Keratinocyte (primary cell): Measurements from ENCODE around the gene EIF2S1. TPM values are rescaled to one million over a fixed set of nuclear protein-coding genes. Genes with fewer than 3 reads are reported as not detected.
"Not testable (repeated sequence)": the region's sequence is repeated elsewhere in the genome, so short reads cannot be mapped to it uniquely, and the experiment has no call there.

Experiments
- DNase-seq: peaks from one replicate; pipeline ENCODE4 v3.0.0-alpha.2; 2011; ENCODE audit warnings: low read depth, missing footprints, low spot score
- FAIRE-seq: peaks from 2 replicates; lab custom pipeline; 2011; peaks lifted over from hg19 to GRCh38; lab: Jason Lieb, UNC
- H2AFZ ChIP-seq: 2 replicates; pipeline ENCODE4 v1.6.0; 2012; ENCODE audit warnings: low read length, control low read depth, inconsistent platforms; ENCODE audit not compliant: control insufficient read depth
- H3K27ac ChIP-seq: 2 replicates; pipeline ENCODE4 v1.5.1; 2011; ENCODE audit warnings: low read length; ENCODE audit not compliant: control insufficient read depth, insufficient read depth
- H3K27me3 ChIP-seq: 3 replicates; pipeline ENCODE4 v1.6.0; 2011; ENCODE audit warnings: low read length; ENCODE audit not compliant: control insufficient read depth, insufficient read depth; ENCODE audit errors: extremely low read depth
- H3K36me3 ChIP-seq, 2 experiments: 2 replicates in 1 of 2; 3 replicates in 1 of 2; pipeline ENCODE4 v1.5.1; 2011; ENCODE audit warnings: low read length in 2 of 2, mild to moderate bottlenecking in 1 of 2; ENCODE audit not compliant: control insufficient read depth in 2 of 2, insufficient read depth in 2 of 2; ENCODE audit errors: extremely low read depth in 1 of 2
- H3K4me1 ChIP-seq: 3 replicates; pipeline ENCODE4 v1.5.1; 2011; ENCODE audit warnings: low read length; ENCODE audit not compliant: control insufficient read depth, insufficient read depth; ENCODE audit errors: extremely low read depth
- H3K4me2 ChIP-seq: 3 replicates; pipeline ENCODE4 v1.6.0; 2011; ENCODE audit warnings: low read depth, low read length; ENCODE audit not compliant: control insufficient read depth, insufficient read depth; ENCODE audit errors: extremely low read depth
- H3K4me3 ChIP-seq, 3 experiments: fragments of 200-600 bp in 1 of 3; sonication (generic) in 1 of 3; 2 replicates in 2 of 3; 3 replicates in 1 of 3; pipeline ENCODE4 v1.5.1; 2011 to 2016; ENCODE audit warnings: low read length in 3 of 3, mild to moderate bottlenecking in 3 of 3, control low read depth in 2 of 3, inconsistent platforms in 1 of 3, low read depth in 1 of 3, mixed read lengths in 1 of 3, mixed run types in 1 of 3, moderate library complexity in 1 of 3; ENCODE audit not compliant: control insufficient read depth in 2 of 3, insufficient read depth in 2 of 3; ENCODE audit errors: extremely low read depth in 1 of 3
- H3K79me2 ChIP-seq: 2 replicates; pipeline ENCODE4 v1.6.0; 2012; ENCODE audit warnings: low read length; ENCODE audit not compliant: control insufficient read depth, insufficient read depth
- H3K9ac ChIP-seq: 3 replicates; pipeline ENCODE4 v1.6.0; 2011; ENCODE audit warnings: low read length; ENCODE audit not compliant: control insufficient read depth, insufficient read depth; ENCODE audit errors: extremely low read depth
- H3K9me1 ChIP-seq: 3 replicates; pipeline ENCODE4 v1.6.0; 2011; ENCODE audit warnings: low read length; ENCODE audit not compliant: control insufficient read depth, insufficient read depth; ENCODE audit errors: extremely low read depth
- H3K9me3 ChIP-seq: 2 replicates; pipeline ENCODE4 v1.5.1; 2012; ENCODE audit warnings: low read depth, low read length; ENCODE audit not compliant: control insufficient read depth
- H4K20me1 ChIP-seq: 3 replicates; pipeline ENCODE4 v1.6.0; 2011; ENCODE audit warnings: low read length; ENCODE audit not compliant: control insufficient read depth, insufficient read depth; ENCODE audit errors: extremely low read depth
- EZH2 ChIP-seq: IDR thresholded peaks from one replicate; pipeline ENCODE4 v1.6.1; 2012; ENCODE audit warnings: inconsistent platforms, mild to moderate bottlenecking, low read length, moderate library complexity
- dilution Hi-C: fragments of 300-500 bp; cut with MboI; formaldehyde crosslinking; loops from one replicate; pipeline ENCODE4 v1.7.0; 2020; ENCODE audit warnings: low sequenced_read_pairs; ENCODE audit not compliant: extremely low pct_ligation_motif_present
- polyA plus RNA-seq, 5 experiments: library from polyadenylated mRNA; depleted of rRNA in 3 of 5; stranded (reverse) in 3 of 5; stranded (forward) in 1 of 5; unstranded in 1 of 5; fragments of >200 nt; gene quantifications; 1 replicate in 1 of 5; 2 replicates in 3 of 5; 3 replicates in 1 of 5; pipeline versions ENCODE4 v1.2.1 to v1.2.3, GENCODE V29; 2011 to 2012; ENCODE audit warnings: missing spikeins in 2 of 5, low read depth in 1 of 5, low replicate concordance in 1 of 5
- TF ChIP-seq, protein P1 (sequence below), 3 experiments: IDR thresholded peaks in 1 of 3; conservative IDR thresholded peaks in 1 of 3; optimal IDR thresholded peaks in 1 of 3; 2 replicates in 2 of 3; 3 replicates in 1 of 3; pipeline versions ENCODE3 to v1.5.1; 2011; ENCODE audit warnings: low read length in 3 of 3, mild to moderate bottlenecking in 3 of 3, moderate library complexity in 2 of 3, control low read depth in 1 of 3, inconsistent platforms in 1 of 3; ENCODE audit not compliant: insufficient read depth in 2 of 3; ENCODE audit errors: extremely low read depth in 1 of 3

The EIF2S1 gene
- polyA plus RNA-seq, 1 donor (not counting 4 experiments of a cell fraction or from before 2014, with no cell fraction given): 294 TPM

DNA sequence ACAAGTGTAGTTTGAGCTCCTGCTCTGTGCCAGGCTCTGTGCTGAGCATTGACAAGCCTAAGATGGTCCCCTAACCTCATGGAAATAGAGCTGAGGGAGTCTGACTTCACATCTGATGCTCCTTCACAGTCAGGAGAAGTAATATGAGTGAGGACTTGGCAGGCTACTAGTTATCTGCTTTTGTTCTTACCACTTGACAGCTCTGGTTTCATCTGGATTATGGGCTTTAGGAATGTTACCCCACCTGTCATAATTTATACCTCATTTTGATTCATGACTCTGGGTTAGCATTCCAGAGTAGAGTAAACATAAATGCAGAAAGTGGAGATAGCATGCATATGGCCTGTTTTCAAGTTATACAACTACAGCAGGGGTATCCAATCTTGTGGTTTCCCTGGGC lies 41.0 kb upstream of the EIF2S1 start:
- no peak for FAIRE-seq
- Histone ChIP-seq H3K4me1 (no peaks in the 10 kb centered on the region), H3K27ac (no peak overlapping the region), H3K4me3 (no peak overlapping the region), H3K27me3 (no peaks in the 10 kb centered on the region), H3K9me1 (no peaks in the 10 kb centered on the region), H2AFZ (no peak overlapping the region), H3K9me3 (no peaks in the 10 kb centered on the region), H3K79me2 (no peaks in the 10 kb centered on the region), H3K36me3 (peaks cover 8 to 10% of the 10 kb centered on the region in 2 experiments), H4K20me1 (no peaks in the 10 kb centered on the region), H3K4me2 (no peak overlapping the region), H3K9ac (no peak overlapping the region)
- no peak for DNase-seq
- TF ChIP-seq, protein P1, sequence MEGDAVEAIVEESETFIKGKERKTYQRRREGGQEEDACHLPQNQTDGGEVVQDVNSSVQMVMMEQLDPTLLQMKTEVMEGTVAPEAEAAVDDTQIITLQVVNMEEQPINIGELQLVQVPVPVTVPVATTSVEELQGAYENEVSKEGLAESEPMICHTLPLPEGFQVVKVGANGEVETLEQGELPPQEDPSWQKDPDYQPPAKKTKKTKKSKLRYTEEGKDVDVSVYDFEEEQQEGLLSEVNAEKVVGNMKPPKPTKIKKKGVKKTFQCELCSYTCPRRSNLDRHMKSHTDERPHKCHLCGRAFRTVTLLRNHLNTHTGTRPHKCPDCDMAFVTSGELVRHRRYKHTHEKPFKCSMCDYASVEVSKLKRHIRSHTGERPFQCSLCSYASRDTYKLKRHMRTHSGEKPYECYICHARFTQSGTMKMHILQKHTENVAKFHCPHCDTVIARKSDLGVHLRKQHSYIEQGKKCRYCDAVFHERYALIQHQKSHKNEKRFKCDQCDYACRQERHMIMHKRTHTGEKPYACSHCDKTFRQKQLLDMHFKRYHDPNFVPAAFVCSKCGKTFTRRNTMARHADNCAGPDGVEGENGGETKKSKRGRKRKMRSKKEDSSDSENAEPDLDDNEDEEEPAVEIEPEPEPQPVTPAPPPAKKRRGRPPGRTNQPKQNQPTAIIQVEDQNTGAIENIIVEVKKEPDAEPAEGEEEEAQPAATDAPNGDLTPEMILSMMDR (optimal IDR thresholded peaks at IDR 0.05 in 1 of 3, IDR thresholded peaks at IDR 0.05 in 1 of 3, conservative IDR thresholded peaks at IDR 0.05 in 1 of 3; ENCODE audit: extremely low read depth in 1 of 3, insufficient read depth in 2 of 3, low read length in 3 of 3): no peak
- TF ChIP-seq EZH2: no peak
- dilution Hi-C loops: no loop called here

DNA sequence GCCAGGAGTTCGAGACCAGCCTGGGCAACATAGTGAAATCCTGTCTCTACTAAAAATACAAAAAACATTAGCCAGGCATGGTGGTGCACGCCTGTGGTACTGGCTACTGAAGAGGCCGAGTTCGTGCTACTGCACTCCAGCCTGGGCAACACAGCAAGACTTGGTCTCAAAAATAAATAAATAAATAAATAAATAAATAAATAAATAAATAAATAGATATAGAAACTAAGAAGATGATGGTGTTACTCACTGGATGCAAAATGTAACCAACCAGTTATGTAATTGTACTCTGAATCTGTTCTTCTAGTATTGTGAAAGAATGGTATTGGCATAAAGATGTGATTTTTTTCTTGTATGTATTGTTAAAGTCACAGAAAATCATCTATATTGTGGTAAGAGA lies 30.5 kb upstream of the EIF2S1 start:
- H3K36me3 ChIP-seq: peaks cover 1 to 12% of the 10 kb centered on the region in 2 experiments
- H2AFZ ChIP-seq, H3K9me3 ChIP-seq, H4K20me1 ChIP-seq, H3K4me1 ChIP-seq, H3K9me1 ChIP-seq, H3K9ac ChIP-seq, DNase-seq, H3K4me2 ChIP-seq, H3K27me3 ChIP-seq, H3K79me2 ChIP-seq, H3K27ac ChIP-seq, FAIRE-seq, dilution Hi-C loops, H3K4me3 ChIP-seq: not testable (repeated sequence)
